HG03565 (cell line): ENCODE data around the gene KLHL14.
A peak's percentile ranks its signal among the peaks of the same experiment; 100 is the strongest.

Source experiments
- ATAC-seq: cut with Tn5 transposase; IDR thresholded peaks from one replicate; pipeline ENCODE4 v1.9.1; 2021; ENCODE audit warnings: mild to moderate bottlenecking, moderate library complexity; ENCODE audit not compliant: unreplicated experiment

KLHL14 gene

GRCh38 chr18:32724071-32724749 lies 48.6 kb downstream of the KLHL14 start:
- ATAC-seq, result no peak

GRCh38 chr18:32722279-32722678 lies 50.5 kb downstream of the KLHL14 start:
- no peak for ATAC-seq

GRCh38 chr18:32717126-32717525 lies 55.7 kb downstream of the KLHL14 start:
- ATAC-seq, result no peak

- ATAC-seq, result peak; percentile 97
Observed at GRCh38 chr18:32714571-32715148, 58.2 kb downstream of the KLHL14 start.

GRCh38 chr18:32712860-32713259 lies 60.0 kb downstream of the KLHL14 start:
- ATAC-seq, result no peak

- no peak for ATAC-seq
Observed at GRCh38 chr18:32711862-32712261, 61.0 kb downstream of the KLHL14 start.

GRCh38 chr18:32707586-32707985 lies 65.2 kb downstream of the KLHL14 start:
- no peak for ATAC-seq

GRCh38 chr18:32707147-32707546 lies 65.7 kb downstream of the KLHL14 start:
- ATAC-seq, result no peak

- no peak for ATAC-seq
Observed at GRCh38 chr18:32701313-32701712, 71.5 kb downstream of the KLHL14 start.

- ATAC-seq, result no peak
Observed at GRCh38 chr18:32698153-32698552, 74.7 kb downstream of the KLHL14 start.

- no peak for ATAC-seq
Observed at GRCh38 chr18:32696376-32696775, 76.4 kb downstream of the KLHL14 start.

- ATAC-seq, result no peak
Observed at GRCh38 chr18:32695534-32695933, 77.3 kb downstream of the KLHL14 start.

GRCh38 chr18:32688821-32689220 lies 84.0 kb downstream of the KLHL14 start:
- ATAC-seq, result no peak

- no peak for ATAC-seq
Observed at GRCh38 chr18:32684940-32685339, 87.9 kb downstream of the KLHL14 start.

GRCh38 chr18:32684096-32684495 lies 88.7 kb downstream of the KLHL14 start:
- no peak for ATAC-seq

GRCh38 chr18:32683044-32683443 lies 89.8 kb downstream of the KLHL14 start:
- no peak for ATAC-seq

- no peak for ATAC-seq
Observed at GRCh38 chr18:32677578-32677977, 95.2 kb downstream of the KLHL14 start.

- no peak for ATAC-seq
Observed at GRCh38 chr18:32674491-32674890, 98.3 kb downstream of the KLHL14 start.

GRCh38 chr18:32672398-32672797 lies 100.4 kb downstream of the KLHL14 start:
- ATAC-seq, result no peak

- ATAC-seq, result no peak
Observed at GRCh38 chr18:32670727-32671126, 102.1 kb downstream of the KLHL14 start.

- no peak for ATAC-seq
Observed at GRCh38 chr18:32669549-32670165, 103.2 kb downstream of the KLHL14 start.

GRCh38 chr18:32668956-32669355 lies 103.9 kb downstream of the KLHL14 start:
- ATAC-seq, result no peak
